Right forelimb (tissue), 1 donor: ENCODE measurements around the gene CEBPB.
"Not testable (repeated sequence)": the region's sequence is repeated elsewhere in the genome, so short reads cannot be mapped to it uniquely, and the experiment has no call there.

Source experiments
- DNase-seq: peaks from one replicate; pipeline ENCODE4 v3.0.0-alpha.2; 2018

CEBPB gene

DNA sequence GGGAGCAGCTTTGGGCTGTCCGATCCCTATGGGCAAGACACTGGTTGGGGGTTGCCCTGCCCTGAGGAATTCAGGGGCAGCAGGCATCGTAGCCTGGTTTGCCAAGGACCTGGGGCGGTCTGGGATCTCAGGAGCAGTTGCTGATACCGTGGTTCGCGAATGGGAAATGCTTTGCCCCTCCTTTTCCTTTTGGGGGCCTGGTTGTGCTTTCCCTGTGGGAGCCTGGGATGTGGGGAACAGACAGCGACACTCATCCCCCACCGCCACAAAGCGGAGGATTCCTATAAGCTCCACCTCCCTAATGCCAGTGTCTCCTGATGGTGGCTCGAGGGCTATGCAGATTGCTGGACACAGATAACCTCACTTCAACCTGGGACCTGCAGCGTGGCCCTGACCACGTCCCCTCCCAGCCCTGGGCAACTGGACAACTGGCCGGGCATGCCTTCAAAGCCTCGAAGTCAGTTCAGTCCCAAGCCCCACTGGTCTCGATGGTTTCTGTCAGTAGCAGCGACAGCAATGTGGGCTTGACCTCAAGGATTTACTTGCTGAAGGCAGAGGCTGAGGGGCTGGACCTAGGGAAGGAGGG lies 3.3 kb downstream of the CEBPB start:
- no peak for DNase-seq

GRCh38 chr20:50194422-50194830 lies 3.8 kb downstream of the CEBPB start:
- DNase-seq: no peak

DNA sequence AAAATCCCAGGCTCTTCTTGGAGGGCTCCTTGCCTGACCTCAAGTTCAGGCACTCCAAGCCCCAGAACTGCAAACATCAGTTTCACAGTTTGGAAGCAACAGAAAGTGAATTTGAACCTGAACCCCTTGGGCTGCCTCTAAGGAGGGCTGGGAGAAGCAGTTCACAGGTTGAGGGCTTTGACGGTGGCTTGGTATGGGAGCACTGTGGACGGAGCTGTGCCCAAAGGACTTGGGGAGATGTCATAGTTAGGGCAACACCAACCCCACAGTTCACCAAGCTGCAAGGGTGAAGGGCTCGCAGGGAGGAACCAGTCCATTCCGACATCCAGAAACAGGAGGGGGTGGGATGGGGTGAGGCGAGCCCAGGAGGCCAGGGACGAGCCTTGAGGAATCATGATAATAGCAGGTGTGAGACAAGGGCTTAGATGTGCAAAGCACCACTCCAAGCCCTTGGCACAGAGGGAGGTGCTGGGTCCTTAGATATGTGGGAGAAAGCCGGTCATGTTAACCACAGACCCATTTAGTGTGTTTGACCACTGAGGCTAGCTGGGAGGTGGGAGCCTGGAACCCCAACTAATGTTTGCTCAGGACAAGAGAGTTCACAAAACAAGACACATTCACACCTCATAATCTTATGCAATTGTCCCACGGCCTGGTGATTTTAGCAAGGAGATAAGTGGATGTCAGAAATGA lies 4.3 kb downstream of the CEBPB start:
- no peak for DNase-seq

DNA sequence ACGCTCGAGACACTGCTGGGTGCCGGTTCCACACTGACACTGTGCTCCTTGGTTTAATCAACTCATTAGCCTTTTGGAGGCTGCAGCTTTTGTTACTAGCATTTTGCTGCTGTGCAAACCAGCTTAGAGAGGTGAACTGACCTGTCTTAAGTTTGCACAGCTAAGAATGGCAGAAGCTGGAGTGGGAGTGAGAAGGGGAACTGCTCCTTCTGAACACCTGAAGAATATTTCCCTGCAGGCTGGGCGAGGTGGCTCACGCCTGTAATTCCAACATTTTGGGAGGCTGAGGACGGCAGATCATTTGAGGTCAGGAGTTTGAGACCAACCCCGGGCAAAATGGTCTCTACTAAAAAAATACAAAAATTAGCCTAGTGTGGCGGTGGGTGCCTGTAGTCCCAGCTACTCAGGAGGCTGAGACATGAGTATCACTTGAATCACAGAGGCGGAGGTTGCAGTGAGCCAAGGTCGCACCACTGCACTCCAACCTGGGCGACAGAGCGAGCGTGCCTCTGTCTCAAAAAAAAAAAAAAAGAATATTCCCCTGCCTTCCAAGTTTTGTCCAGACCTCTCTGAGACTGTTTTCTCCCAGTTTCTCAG lies 5.0 kb downstream of the CEBPB start:
- DNase-seq: no peak

DNA sequence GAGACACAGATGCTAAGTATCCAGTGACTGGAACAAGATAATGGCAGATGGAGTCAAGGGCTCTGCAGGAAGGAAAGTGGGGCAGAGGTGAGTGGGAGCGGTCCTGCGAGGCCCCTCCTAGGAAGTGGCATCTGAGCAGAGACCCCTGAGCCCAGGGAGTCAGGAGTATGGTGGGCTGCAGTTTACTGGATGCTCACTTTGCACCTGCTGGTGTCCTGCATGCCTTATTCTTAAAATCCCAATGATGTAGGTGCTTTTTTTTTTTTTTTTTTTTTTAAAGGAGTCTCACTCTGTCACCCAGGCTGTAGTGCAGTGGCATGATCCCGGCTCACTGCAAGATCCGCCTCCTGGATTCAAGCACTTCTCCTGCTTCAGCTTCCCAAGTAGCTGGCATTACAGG lies 5.6 kb downstream of the CEBPB start:
- no peak for DNase-seq

DNA sequence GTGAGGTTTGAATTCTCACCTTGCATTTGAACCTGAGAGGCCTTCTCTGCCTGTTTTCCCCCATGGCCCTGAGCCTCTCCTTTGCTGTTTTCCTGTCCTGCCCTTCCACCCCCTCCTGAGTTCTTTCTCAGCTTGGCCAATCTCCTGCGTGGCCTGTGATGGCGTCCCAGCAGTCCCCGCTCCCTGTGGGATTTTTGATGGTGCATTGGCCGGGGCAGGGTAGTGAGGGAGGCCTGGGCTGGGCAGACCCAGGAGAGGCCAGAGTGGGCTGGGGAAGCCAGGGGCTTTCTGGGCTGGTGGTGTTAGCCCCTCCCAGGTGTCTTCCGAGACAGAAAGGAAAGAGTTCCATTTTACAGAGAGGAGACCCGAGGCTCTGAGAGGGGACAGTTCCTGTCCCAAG lies 6.3 kb downstream of the CEBPB start:
- DNase-seq: no peak

DNA sequence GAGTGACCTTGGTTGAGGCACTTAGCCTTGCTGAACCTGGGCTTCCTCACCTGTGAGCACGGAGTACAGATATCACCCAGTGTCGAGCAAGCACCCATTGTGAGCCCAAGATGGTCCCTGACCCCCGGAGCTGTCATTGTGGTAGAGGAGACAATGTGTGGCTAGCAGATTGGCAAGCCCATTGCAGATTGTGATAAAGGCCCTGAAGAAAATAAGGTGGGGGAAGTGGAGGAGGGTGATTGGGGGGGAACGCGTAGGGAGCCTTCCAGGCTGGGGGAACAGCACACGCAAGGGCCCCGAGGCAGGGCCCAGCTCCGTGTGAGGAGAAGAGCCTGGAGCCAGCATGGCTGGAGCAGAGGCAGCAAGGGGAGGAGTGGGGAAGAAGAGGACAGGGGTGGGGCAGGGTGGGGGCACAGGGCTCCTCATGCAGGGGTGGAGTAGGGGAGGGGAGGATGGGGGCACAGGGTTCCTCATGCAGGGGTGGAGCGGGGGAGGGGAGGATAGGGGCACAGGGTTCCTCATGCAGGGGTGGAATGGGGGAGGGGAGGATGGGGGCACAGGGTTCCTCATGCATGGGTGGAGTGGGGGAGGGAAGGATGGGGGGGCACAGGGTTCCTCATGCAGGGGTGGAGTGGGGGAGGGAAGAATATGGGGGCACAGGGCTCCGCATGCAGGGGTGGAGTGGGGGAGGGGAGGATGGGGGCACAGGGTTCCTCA lies 7.0 kb downstream of the CEBPB start:
- DNase-seq: no peak

GRCh38 chr20:50198180-50198666 lies 7.6 kb downstream of the CEBPB start:
- no peak for DNase-seq

DNA sequence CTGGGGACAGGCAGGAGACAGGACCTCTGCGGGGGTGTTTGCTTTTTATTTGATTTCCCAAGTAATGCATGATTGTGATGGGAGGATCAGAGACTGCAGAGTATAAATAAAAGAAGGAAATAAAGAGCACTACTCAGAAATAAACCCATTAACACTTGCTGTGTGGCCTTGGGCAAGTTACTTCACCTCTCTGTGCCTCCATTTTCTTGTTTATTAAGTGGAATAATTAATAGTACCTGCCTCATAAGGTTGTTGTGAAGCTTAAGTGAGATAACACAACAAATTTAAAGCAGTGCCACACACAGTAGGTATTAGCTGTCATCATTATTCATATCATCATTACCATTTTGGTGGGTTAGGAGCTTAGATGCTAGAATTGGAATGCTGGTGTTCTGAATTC lies 8.1 kb downstream of the CEBPB start:
- DNase-seq: no peak

- no peak for DNase-seq
These were observed 9.1 kb downstream of the CEBPB start for GRCh38 chr20:50199703-50200102.

GRCh38 chr20:50200482-50201104 lies 10.0 kb downstream of the CEBPB start:
- no peak for DNase-seq

DNA sequence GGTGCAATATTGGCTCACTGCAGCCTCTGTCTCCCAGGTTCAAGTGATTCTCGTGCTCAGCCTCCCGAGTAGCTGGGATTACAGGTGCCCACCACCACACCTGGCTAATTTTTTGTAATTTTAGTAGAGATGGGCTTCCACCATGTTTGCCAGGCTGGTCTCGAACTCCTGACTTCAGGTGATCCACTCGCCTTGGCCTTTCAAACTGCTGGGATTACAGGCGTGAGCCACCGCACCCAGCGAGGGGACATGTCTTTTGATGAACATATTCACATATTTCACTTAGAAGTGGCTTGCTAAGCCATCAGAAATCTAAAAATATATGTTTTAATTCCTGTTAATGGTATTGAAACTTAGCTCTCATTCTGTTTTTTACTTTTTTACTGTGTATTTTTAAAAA lies 11.1 kb downstream of the CEBPB start:
- DNase-seq: not testable (repeated sequence)

DNA sequence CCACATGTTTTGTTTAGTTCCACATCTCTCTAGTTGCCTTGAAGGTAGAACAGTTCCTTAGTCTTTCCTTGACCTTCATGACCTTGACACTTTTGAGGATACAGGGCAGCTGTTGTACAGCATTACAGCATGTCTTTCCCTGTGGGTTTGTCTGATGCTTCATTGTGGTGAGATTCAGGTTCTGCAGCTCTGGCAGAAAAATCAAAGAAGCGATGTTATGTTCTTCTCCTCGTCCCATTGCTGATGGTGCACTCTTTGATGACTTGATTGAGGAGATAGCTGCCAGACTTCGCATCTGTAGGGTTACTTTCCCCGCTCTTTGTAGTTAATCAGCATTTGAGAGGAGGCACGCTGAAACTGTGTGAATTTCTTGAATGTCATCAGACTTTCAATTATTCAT lies 12.0 kb downstream of the CEBPB start:
- no peak for DNase-seq

DNA sequence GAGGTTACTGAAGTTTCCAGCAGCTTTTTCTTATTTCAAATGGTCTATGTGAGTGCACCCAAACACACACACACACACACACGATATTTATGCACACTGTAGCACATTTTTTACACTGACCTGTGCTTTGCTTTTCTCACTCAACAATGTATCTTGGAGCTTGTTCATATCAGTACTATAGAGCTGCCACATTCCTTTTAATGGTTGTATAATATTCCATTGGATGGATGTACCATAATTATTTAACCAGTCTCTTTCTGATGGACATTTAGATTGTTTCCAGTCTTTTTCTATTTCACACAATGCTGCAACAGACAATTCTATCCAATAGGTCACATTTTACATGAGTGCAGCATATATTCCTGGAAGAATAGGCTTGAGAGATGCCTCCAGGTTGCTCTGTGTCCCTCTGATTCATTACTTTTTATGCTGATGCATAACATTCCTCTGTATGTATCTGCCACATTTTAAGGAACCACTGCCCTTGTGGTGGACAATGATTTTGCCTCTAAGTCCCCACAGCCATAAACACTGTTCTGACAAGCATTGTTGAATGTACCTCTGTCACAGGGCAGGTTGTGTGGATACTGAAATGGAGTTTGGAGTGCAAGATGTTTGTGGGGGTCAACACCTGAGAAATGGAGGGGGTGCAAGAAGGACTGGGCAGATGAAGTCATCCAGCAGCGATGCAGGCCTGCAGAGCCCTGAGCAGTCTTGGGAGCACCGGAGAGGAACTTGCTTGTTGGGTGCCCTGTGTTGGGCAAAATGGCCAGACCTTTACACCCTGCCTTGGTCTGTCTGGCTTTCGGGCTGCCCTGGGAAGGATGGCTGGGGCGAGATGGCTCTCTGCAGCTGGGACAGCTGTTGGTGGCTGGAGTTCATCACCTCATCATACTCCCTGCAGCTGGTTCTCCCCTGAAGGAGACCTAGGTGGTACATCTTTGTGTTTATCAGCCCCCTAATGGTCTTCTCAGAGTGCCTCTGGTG lies 13.6 kb downstream of the CEBPB start:
- no peak for DNase-seq

- no peak for DNase-seq
These were observed 16.4 kb downstream of the CEBPB start for GRCh38 chr20:50207026-50207425.

DNA sequence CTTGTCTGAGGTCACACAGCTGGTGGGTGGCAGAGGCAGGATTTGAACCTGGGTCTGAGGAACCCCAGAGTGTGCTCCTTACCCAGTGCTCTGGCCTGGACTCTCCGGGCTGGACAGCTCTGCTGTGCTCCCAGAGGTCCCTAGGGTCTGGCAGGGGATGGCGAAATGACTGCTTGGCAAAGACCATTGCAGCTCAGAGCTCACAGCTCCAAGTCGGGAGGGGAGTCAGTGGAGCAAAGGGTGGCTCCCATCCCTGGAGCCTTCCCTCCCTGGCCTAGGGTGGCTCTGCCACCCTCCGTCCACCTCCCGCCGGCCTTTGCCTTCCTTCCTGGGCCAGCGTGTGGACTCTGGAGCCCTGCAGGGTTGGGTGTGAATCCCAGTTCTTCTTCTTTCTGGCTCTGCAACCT lies 17.5 kb downstream of the CEBPB start:
- no peak for DNase-seq

GRCh38 chr20:50208815-50209214 lies 18.2 kb downstream of the CEBPB start:
- not testable (repeated sequence) for DNase-seq

DNA sequence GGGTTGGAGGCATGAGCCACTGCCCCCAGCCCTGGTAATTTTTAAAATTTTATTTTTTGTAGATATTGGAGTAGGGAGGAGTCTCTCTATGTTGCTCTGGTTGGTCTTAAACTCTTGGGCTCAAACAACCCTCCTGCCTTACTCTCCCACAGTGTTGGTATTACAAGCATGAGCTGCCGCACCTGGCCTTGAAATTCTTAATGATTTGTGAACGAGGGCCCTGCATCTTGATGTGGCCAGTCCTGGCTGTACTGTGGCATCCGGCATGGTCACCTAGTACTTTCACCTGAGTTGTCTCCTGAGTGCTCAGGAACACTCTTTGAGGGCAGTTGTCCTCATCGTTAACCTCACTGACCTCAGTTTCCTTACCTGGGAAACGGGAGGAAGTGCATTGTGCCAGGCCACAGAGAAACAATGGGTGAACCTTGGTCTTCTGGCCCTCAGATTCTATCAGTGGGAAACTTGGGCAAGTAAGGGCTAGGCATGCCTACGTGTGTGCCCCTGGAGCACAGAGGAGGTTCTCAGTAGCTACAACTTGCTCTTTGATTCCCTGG lies 19.5 kb downstream of the CEBPB start:
- no peak for DNase-seq

GRCh38 chr20:50211091-50211490 lies 20.5 kb downstream of the CEBPB start:
- no peak for DNase-seq

DNA sequence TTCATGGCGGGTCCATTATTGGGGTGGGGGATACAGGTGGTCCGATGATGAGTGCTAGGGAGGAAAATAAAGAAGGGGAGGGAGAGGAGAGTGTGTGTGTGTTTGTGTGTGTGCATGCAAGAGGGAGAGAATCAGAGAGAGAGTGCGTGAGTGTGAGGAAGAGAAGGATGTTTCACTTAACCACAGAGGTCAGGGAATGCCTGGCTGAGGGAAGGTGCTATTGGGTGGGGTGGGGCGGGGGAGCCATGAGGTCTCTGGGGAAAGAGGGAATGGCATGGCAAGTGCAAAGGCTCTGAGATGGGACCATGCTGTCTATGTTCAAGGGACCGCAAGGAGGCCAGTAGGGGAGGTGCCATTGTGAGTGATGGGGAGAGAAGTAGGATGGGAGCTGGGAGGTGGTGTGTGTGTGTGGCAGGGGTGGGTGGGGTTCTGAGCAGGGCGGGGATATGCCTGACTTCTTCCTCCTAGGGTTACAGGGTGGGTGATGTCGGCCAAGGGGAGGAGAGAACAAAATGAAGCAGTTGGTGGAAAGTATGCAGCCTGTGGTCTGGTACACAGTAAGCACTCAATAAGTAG lies 23.0 kb downstream of the CEBPB start:
- DNase-seq: no peak
